Hypothalamus (tissue), 51 donors: Measurements from ENCODE around the gene AJAP1.

Source experiments
- DNase-seq, 51 donors: peaks; one replicate each; lab custom pipeline; 2025; lab: John Stamatoyannopoulos, UW

AJAP1 gene

GRCh38 chr1:4697801-4698200 lies 43.4 kb downstream of the AJAP1 start:
- DNase-seq, result peak in 1 of 51 donors; percentile 54

GRCh38 chr1:4698911-4699310 lies 44.5 kb downstream of the AJAP1 start:
- DNase-seq, result no peak

- DNase-seq, result peak in 16 of 51 donors; percentile 6 to 73 (median 20)
Observed at GRCh38 chr1:4699376-4700301, 45.2 kb downstream of the AJAP1 start.

GRCh38 chr1:4700801-4701200 lies 46.4 kb downstream of the AJAP1 start:
- DNase-seq, result peak in 49 of 51 donors; percentile 6 to 88 (median 60)

GRCh38 chr1:4701276-4701675 lies 46.9 kb downstream of the AJAP1 start:
- DNase-seq, result no peak

GRCh38 chr1:4702464-4702863 lies 48.1 kb downstream of the AJAP1 start:
- no peak for DNase-seq

- DNase-seq, result peak in 1 of 51 donors; percentile 24
Observed at GRCh38 chr1:4702932-4703331, 48.5 kb downstream of the AJAP1 start.

GRCh38 chr1:4703646-4704045 lies 49.2 kb downstream of the AJAP1 start:
- no peak for DNase-seq

GRCh38 chr1:4708840-4709507 lies 54.6 kb downstream of the AJAP1 start:
- DNase-seq, result peak in 1 of 51 donors; percentile 27

GRCh38 chr1:4709641-4710040 lies 55.2 kb downstream of the AJAP1 start:
- no peak for DNase-seq

- no peak for DNase-seq
Observed at GRCh38 chr1:4710592-4711415, 56.4 kb downstream of the AJAP1 start.

- peak in 1 of 51 donors; percentile 17 for DNase-seq
Observed at GRCh38 chr1:4711416-4712275, 57.2 kb downstream of the AJAP1 start.

- DNase-seq, result no peak
Observed at GRCh38 chr1:4713669-4714068, 59.3 kb downstream of the AJAP1 start.

GRCh38 chr1:4716406-4716805 lies 62.0 kb downstream of the AJAP1 start:
- DNase-seq, result no peak

- DNase-seq, result no peak
Observed at GRCh38 chr1:4718071-4718470, 63.7 kb downstream of the AJAP1 start.

GRCh38 chr1:4723106-4723505 lies 68.7 kb downstream of the AJAP1 start:
- DNase-seq, result no peak

GRCh38 chr1:4724001-4724400 lies 69.6 kb downstream of the AJAP1 start:
- no peak for DNase-seq

GRCh38 chr1:4724695-4725250 lies 70.4 kb downstream of the AJAP1 start:
- DNase-seq, result peak in 1 of 51 donors; percentile 7

- no peak for DNase-seq
Observed at GRCh38 chr1:4725416-4725815, 71.0 kb downstream of the AJAP1 start.
